H1 (cell line): ENCODE measurements around the gene UBR1. TPM values are rescaled to one million over a fixed set of nuclear protein-coding genes. Genes with fewer than 3 reads are reported as not detected.

ENCODE experiments used
- CTCF ChIA-PET: fragments of 300-600 bp; sonication (Branson Sonifier 250); formaldehyde crosslinking; loops from one replicate; lab custom pipeline; 2021; ENCODE audit not compliant: partially characterized antibody; lab: Charles Lee
- POLR2A ChIA-PET: fragments of 300-600 bp; sonication (Branson Sonifier 250); formaldehyde crosslinking; loops from one replicate; lab custom pipeline; 2021; ENCODE audit warnings: inconsistent platforms; ENCODE audit not compliant: partially characterized antibody; lab: Charles Lee
- DNase-seq, 2 experiments: peaks; one replicate each; pipeline versions ENCODE4 v3.0.0 to v3.0.0-alpha.2; 2010 to 2022; ENCODE audit warnings: low spot score in 2 of 2, low read depth in 1 of 2, mixed read lengths in 1 of 2
- FAIRE-seq: peaks from 2 replicates; lab custom pipeline; 2011; peaks lifted over from hg19 to GRCh38; lab: Jason Lieb, UNC
- H2AFZ ChIP-seq: 2 replicates; pipeline ENCODE4 v1.8.1; 2012; ENCODE audit warnings: low read length, inconsistent platforms
- H2AK5ac ChIP-seq: 2 replicates; pipeline ENCODE4 v1.6.1; 2013; ENCODE audit warnings: low read depth, low read length
- H2BK120ac ChIP-seq: replicated peaks from 2 replicates; pipeline ENCODE3; 2013; ENCODE audit warnings: low read depth, low read length, inconsistent platforms
- H2BK12ac ChIP-seq: 2 replicates; pipeline ENCODE4 v1.6.1; 2013; ENCODE audit warnings: low read depth, low read length
- H2BK15ac ChIP-seq: 2 replicates; pipeline ENCODE4 v1.6.1; 2013; ENCODE audit warnings: low read length
- H2BK20ac ChIP-seq: 2 replicates; pipeline ENCODE4 v1.6.1; 2013; ENCODE audit warnings: low read length
- H2BK5ac ChIP-seq: 2 replicates; pipeline ENCODE4 v1.6.1; 2013; ENCODE audit warnings: low read depth, low read length
- H3K14ac ChIP-seq: 2 replicates; pipeline ENCODE4 v1.6.1; 2013; ENCODE audit warnings: inconsistent platforms; ENCODE audit not compliant: insufficient read length
- H3K18ac ChIP-seq: 2 replicates; pipeline ENCODE4 v1.6.1; 2013; ENCODE audit warnings: low read length; ENCODE audit errors: extremely low read depth
- H3K23ac ChIP-seq: 2 replicates; pipeline ENCODE4 v1.6.1; 2013; ENCODE audit warnings: inconsistent platforms; ENCODE audit not compliant: insufficient read length
- H3K23me2 ChIP-seq: 2 replicates; pipeline ENCODE4 v1.6.1; 2013; ENCODE audit warnings: low read depth, low read length
- H3K27ac ChIP-seq: 2 replicates; pipeline ENCODE4 v1.6.1; 2011; ENCODE audit warnings: low read depth, low read length, inconsistent platforms
- H3K27me3 ChIP-seq, 4 experiments: replicated peaks in 1 of 4; 1 replicate in 1 of 4; 2 replicates in 3 of 4; pipeline versions ENCODE4 v1.6.1 to v1.8.1; 2011 to 2013; ENCODE audit warnings: low read length in 3 of 4, mild to moderate bottlenecking in 3 of 4, inconsistent platforms in 2 of 4, mixed read lengths in 2 of 4, moderate library complexity in 1 of 4; ENCODE audit not compliant: control insufficient read depth in 3 of 4, insufficient read depth in 3 of 4; ENCODE audit errors: extremely low read depth in 1 of 4
- H3K36me3 ChIP-seq, 4 experiments: 2 replicates each; pipeline versions ENCODE4 v1.6.1 to v1.8.1; 2011 to 2013; ENCODE audit warnings: mild to moderate bottlenecking in 4 of 4, low read length in 3 of 4, moderate library complexity in 2 of 4, control low read depth in 1 of 4, inconsistent platforms in 1 of 4; ENCODE audit not compliant: insufficient read depth in 4 of 4, control insufficient read depth in 2 of 4
- H3K4ac ChIP-seq: replicated peaks from 2 replicates; pipeline ENCODE3; 2013; ENCODE audit warnings: low read length, low read depth, mixed read lengths, inconsistent platforms; ENCODE audit not compliant: insufficient read length
- H3K4me1 ChIP-seq, 4 experiments: replicated peaks in 1 of 4; 1 replicate in 1 of 4; 2 replicates in 3 of 4; pipeline versions ENCODE4 v1.6.1 to v1.8.1; 2011 to 2013; ENCODE audit warnings: low read length in 3 of 4, inconsistent platforms in 2 of 4, mixed read lengths in 1 of 4; ENCODE audit not compliant: insufficient read depth in 4 of 4, control insufficient read depth in 3 of 4
- H3K4me2 ChIP-seq, 2 experiments: 2 replicates each; pipeline versions ENCODE4 v1.6.1 to v1.8.1; 2011 to 2013; ENCODE audit warnings: low read depth in 2 of 2, low read length in 2 of 2, control low read depth in 1 of 2, inconsistent platforms in 1 of 2, mild to moderate bottlenecking in 1 of 2; ENCODE audit not compliant: insufficient read depth in 1 of 2
- H3K4me3 ChIP-seq, 4 experiments: fragments of 200-600, 300-600 bp in 1 of 4; sonication (generic), shearing (Covaris generic), sonication (Bioruptor Twin) in 1 of 4; 2 replicates each; pipeline versions ENCODE4 v1.5.1 to v1.8.1; 2011 to 2016; ENCODE audit warnings: low read length in 4 of 4, low read depth in 3 of 4, control low read depth in 2 of 4, inconsistent platforms in 2 of 4, mild to moderate bottlenecking in 2 of 4, mixed read lengths in 1 of 4, moderate library complexity in 1 of 4; ENCODE audit not compliant: insufficient read depth in 2 of 4; ENCODE audit errors: extremely low read depth in 1 of 4
- H3K56ac ChIP-seq: replicated peaks from 2 replicates; pipeline ENCODE3; 2013; ENCODE audit warnings: low read depth, mild to moderate bottlenecking, mixed read lengths, low read length, inconsistent platforms; ENCODE audit not compliant: insufficient read length
- H3K79me1 ChIP-seq: 2 replicates; pipeline ENCODE4 v1.6.1; 2013; ENCODE audit warnings: low read depth, low read length, control low read depth
- H3K79me2 ChIP-seq, 2 experiments: 2 replicates each; pipeline versions ENCODE4 v1.6.1 to v1.8.1; 2012 to 2013; ENCODE audit warnings: low read length in 2 of 2, mild to moderate bottlenecking in 2 of 2, inconsistent platforms in 1 of 2; ENCODE audit not compliant: insufficient read depth in 2 of 2, control insufficient read depth in 1 of 2
- H3K9ac ChIP-seq, 4 experiments: replicated peaks in 1 of 4; 1 replicate in 1 of 4; 2 replicates in 3 of 4; pipeline versions ENCODE4 v1.6.1 to v1.8.1; 2011 to 2013; ENCODE audit warnings: low read depth in 3 of 4, low read length in 3 of 4, control low read depth in 2 of 4, mild to moderate bottlenecking in 2 of 4, moderate library complexity in 2 of 4, inconsistent platforms in 1 of 4; ENCODE audit errors: extremely low read depth in 1 of 4
- H3K9me3 ChIP-seq, 2 experiments: 2 replicates each; pipeline versions ENCODE4 v1.6.1 to v1.8.1; 2012 to 2013; ENCODE audit warnings: mild to moderate bottlenecking in 2 of 2, moderate library complexity in 2 of 2, control low read depth in 1 of 2, inconsistent platforms in 1 of 2, low read depth in 1 of 2, low read length in 1 of 2, mixed read lengths in 1 of 2; ENCODE audit not compliant: insufficient read depth in 2 of 2
- H4K20me1 ChIP-seq, 2 experiments: replicated peaks in 1 of 2; 2 replicates each; pipeline versions ENCODE3 to v1.8.1; 2011 to 2013; ENCODE audit warnings: inconsistent platforms in 2 of 2, low read length in 2 of 2, mild to moderate bottlenecking in 1 of 2; ENCODE audit not compliant: insufficient read depth in 2 of 2, control insufficient read depth in 1 of 2
- H4K5ac ChIP-seq: 2 replicates; pipeline ENCODE4 v1.6.1; 2013; ENCODE audit warnings: low read length, low read depth, mixed read lengths, inconsistent platforms; ENCODE audit not compliant: insufficient read length
- H4K8ac ChIP-seq: 2 replicates; pipeline ENCODE4 v1.8.0; 2013; ENCODE audit warnings: mild to moderate bottlenecking, moderate library complexity, low read length, inconsistent platforms; ENCODE audit not compliant: insufficient read depth; ENCODE audit errors: extremely low read depth
- H4K91ac ChIP-seq: replicated peaks from 2 replicates; pipeline ENCODE3; 2013; ENCODE audit warnings: low read length, mixed read lengths, inconsistent platforms; ENCODE audit not compliant: insufficient read length
- JUN ChIP-seq: IDR thresholded peaks from 2 replicates; pipeline ENCODE4 v1.6.1; 2011; ENCODE audit warnings: low read depth, mild to moderate bottlenecking, improper control_type of control experiment, low read length
- NANOG ChIP-seq: IDR thresholded peaks from 2 replicates; pipeline ENCODE4 v1.6.1; 2011; ENCODE audit warnings: low read length, low read depth, mild to moderate bottlenecking, inconsistent platforms; ENCODE audit not compliant: insufficient read depth, poor library complexity, severe bottlenecking
- POLR2AphosphoS5 ChIP-seq: IDR thresholded peaks from 2 replicates; pipeline ENCODE4 v1.6.1; 2011; ENCODE audit warnings: low read depth, low read length
- WGBS, 2 experiments: shearing (Covaris generic) in 1 of 2; methylation state at CpG; one replicate each; pipeline versions ENCODE4 v1.1.6 to v1.1.7; 2013 to 2015; ENCODE audit warnings: low lambda C conversion rate in 2 of 2, mixed read lengths in 2 of 2, inconsistent platforms in 1 of 2, low coverage in 1 of 2, missing lambda C conversion rate in 1 of 2; ENCODE audit not compliant: insufficient replicate concordance in 2 of 2, insufficient coverage in 1 of 2, insufficient read length in 1 of 2; ENCODE audit errors: extremely low coverage in 1 of 2, missing lambda C conversion rate in 1 of 2; 5-methylcytosine and 5-hydroxymethylcytosine counted together
- polyA plus RNA-seq, 7 experiments: library from polyadenylated mRNA; depleted of rRNA in 3 of 7; stranded (reverse) in 5 of 7; unstranded in 2 of 7; fragments of >200 nt in 5 of 7; fragments of 200-250 nt in 2 of 7; gene quantifications; 1 replicate in 5 of 7; 2 replicates in 1 of 7; 4 replicates in 1 of 7; pipeline versions ENCODE4 v1.2.1 to v1.2.3, GENCODE V29; 2011 to 2013; ENCODE audit warnings: missing spikeins in 2 of 7, mixed read lengths in 2 of 7
- total RNA-seq: library from RNA; stranded (reverse); fragmentation: NEBNext Ultra II Directional; extraction: Animal tissue kit (Norgen Biotek cat#: 25700); gene quantifications from 2 replicates; pipeline ENCODE4 v1.2.1, GENCODE V29; 2021

Gene UBR1
- total and polyA plus RNA-seq, 2 of the 8 experiments (the other 6 are each of a cell fraction or from before 2014, with no cell fraction given), result 3.7 to 18.7 TPM

GRCh38 chr15:43052860-43053259, 53.0 kb downstream of the UBR1 start:
- H3K27me3 ChIP-seq, result no peaks in the 10 kb centered on the region
- no peaks in the 10 kb centered on the region for H4K20me1 ChIP-seq
- no peak overlapping the region for H3K4me2 ChIP-seq
- H4K91ac ChIP-seq, result no peak overlapping the region
- H4K8ac ChIP-seq, result no peak overlapping the region
- WGBS, 2 experiments, result 95% methylated on average over 1 of the region's 1 CpG; no CpG with 5 or more reads in 1 of the 2 experiments
- FAIRE-seq (no peak), DNase-seq (no peak)
- no peak overlapping the region for H3K18ac ChIP-seq
- H2AFZ ChIP-seq, result no peak overlapping the region
- H3K23ac ChIP-seq, result no peak overlapping the region
- no peak overlapping the region for H3K14ac ChIP-seq
- H2AK5ac ChIP-seq, result no peak overlapping the region
- H3K4me3 ChIP-seq, result no peak overlapping the region
- no peak overlapping the region for H2BK12ac ChIP-seq
- no peaks in the 10 kb centered on the region for H3K79me1 ChIP-seq
- CTCF ChIA-PET, result interaction anchor here (0.7 kb wide), 1 partner anchor 402 kb away, joined by 3 read pairs; no protein-coding TSS in a partner anchor
- POLR2A ChIA-PET, result no interaction called here
- no peaks in the 10 kb centered on the region for H3K4me1 ChIP-seq
- no peak overlapping the region for H2BK20ac ChIP-seq
- no peak overlapping the region for H3K27ac ChIP-seq
- no peaks in the 10 kb centered on the region for H3K79me2 ChIP-seq
- no peak overlapping the region for H2BK15ac ChIP-seq
- H3K9me3 ChIP-seq, result no peaks in the 10 kb centered on the region
- no peak overlapping the region for H2BK5ac ChIP-seq
- H3K36me3 ChIP-seq, result peaks cover 2 to 36% (median 12%) of the 10 kb centered on the region in 4 experiments; a peak in 5 of 8 replicates
- no peak overlapping the region for H4K5ac ChIP-seq
- no peak overlapping the region for H2BK120ac ChIP-seq
- no peaks in the 10 kb centered on the region; the same call in 1 of the 2 replicates for H3K23me2 ChIP-seq
- H3K9ac ChIP-seq, result no peak overlapping the region
- no peak overlapping the region for H3K56ac ChIP-seq
- no peak overlapping the region for H3K4ac ChIP-seq
- no peak for TF ChIP-seq POLR2AphosphoS5
- TF ChIP-seq NANOG, result no peak
- TF ChIP-seq JUN, result no peak
